Measurements from ENCODE around the gene TMEM35A.
A peak's percentile ranks its signal among the peaks of the same experiment; 100 is the strongest.

DNA sequence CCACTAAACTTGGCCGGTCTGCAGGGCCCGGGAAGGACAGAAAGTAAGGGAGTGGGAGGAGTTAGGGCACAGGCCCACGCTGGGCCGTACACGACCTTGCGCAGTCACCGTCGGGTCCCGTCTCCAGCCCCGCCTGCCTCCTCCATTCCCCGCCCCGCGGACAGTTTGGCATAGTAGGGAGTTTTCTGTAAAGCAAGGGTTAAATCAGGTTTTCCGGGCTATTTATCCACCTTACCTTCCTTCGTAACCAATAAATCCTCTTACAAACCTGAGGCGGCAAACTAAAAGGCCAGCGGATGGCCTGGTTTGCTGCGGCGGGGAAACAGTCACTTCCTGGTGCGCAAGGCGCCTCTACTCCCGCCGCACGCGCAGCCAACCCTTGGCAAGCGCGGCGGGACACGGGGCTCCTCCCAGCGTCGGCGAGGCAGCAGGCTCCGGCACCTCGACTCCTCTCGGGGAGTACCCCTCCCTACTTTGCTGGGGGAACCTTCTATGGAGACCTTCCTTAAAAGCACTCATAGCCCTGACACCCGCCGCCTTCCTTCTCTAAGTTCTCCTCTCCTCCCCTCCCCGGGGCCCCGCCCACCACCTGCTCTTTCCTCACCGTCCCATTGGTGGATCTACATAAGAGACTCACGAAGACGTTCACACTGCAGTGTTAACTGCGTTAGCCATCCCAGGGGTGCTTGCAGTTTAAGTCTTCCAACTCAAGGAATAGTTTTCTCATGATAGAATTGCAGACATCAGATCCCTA is 27.0 kb upstream of the TMEM35A start, which contains the start of gene TRMT2B:
- TF ChIP-seq, protein P1, sequence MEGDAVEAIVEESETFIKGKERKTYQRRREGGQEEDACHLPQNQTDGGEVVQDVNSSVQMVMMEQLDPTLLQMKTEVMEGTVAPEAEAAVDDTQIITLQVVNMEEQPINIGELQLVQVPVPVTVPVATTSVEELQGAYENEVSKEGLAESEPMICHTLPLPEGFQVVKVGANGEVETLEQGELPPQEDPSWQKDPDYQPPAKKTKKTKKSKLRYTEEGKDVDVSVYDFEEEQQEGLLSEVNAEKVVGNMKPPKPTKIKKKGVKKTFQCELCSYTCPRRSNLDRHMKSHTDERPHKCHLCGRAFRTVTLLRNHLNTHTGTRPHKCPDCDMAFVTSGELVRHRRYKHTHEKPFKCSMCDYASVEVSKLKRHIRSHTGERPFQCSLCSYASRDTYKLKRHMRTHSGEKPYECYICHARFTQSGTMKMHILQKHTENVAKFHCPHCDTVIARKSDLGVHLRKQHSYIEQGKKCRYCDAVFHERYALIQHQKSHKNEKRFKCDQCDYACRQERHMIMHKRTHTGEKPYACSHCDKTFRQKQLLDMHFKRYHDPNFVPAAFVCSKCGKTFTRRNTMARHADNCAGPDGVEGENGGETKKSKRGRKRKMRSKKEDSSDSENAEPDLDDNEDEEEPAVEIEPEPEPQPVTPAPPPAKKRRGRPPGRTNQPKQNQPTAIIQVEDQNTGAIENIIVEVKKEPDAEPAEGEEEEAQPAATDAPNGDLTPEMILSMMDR (IDR thresholded peaks at IDR 0.05): no peak
- TF ChIP-seq POLR2AphosphoS5 (IDR thresholded peaks at IDR 0.05; ENCODE audit: low read depth, low read length) (peak; percentile 87), TCF7L2 (IDR thresholded peaks at IDR 0.05; ENCODE audit: low read depth, low read length) (peak; percentile 76)
- TF ChIP-seq, protein P2, sequence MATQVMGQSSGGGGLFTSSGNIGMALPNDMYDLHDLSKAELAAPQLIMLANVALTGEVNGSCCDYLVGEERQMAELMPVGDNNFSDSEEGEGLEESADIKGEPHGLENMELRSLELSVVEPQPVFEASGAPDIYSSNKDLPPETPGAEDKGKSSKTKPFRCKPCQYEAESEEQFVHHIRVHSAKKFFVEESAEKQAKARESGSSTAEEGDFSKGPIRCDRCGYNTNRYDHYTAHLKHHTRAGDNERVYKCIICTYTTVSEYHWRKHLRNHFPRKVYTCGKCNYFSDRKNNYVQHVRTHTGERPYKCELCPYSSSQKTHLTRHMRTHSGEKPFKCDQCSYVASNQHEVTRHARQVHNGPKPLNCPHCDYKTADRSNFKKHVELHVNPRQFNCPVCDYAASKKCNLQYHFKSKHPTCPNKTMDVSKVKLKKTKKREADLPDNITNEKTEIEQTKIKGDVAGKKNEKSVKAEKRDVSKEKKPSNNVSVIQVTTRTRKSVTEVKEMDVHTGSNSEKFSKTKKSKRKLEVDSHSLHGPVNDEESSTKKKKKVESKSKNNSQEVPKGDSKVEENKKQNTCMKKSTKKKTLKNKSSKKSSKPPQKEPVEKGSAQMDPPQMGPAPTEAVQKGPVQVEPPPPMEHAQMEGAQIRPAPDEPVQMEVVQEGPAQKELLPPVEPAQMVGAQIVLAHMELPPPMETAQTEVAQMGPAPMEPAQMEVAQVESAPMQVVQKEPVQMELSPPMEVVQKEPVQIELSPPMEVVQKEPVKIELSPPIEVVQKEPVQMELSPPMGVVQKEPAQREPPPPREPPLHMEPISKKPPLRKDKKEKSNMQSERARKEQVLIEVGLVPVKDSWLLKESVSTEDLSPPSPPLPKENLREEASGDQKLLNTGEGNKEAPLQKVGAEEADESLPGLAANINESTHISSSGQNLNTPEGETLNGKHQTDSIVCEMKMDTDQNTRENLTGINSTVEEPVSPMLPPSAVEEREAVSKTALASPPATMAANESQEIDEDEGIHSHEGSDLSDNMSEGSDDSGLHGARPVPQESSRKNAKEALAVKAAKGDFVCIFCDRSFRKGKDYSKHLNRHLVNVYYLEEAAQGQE (IDR thresholded peaks at IDR 0.05; ENCODE audit: insufficient read depth in 1 of 2, low read depth in 2 of 2, low read length in 1 of 2): no peak
